Left renal cortex interstitium (tissue), 4 donors: Measurements from ENCODE around the gene LRFN4. TPM values are rescaled to one million over a fixed set of nuclear protein-coding genes. Genes with fewer than 3 reads are reported as not detected.

Source experiments
- polyA plus RNA-seq, 4 donors: library from polyadenylated mRNA; unstranded; fragments of 120-200 nt; gene quantifications; one replicate each; pipeline ENCODE4 v1.2.1, GENCODE V29; 2013; ENCODE audit not compliant: insufficient read length in 4 of 4

Gene LRFN4
- polyA plus RNA-seq, 4 donors, result 13.4 to 31.1 (median 25.4) TPM

Other genes starting within 250 kb of the LRFN4 start
- gene RBM14, start 240.4 kb upstream of the LRFN4 start, polyA plus RNA-seq, result 100 to 1,000 TPM in 1 of 4 donors, 10 to 100 TPM in 3; 55.6 to 105 (median 80.4) TPM
- gene RBM4, start 218.4 kb upstream of the LRFN4 start, polyA plus RNA-seq, result 100 to 1,000 TPM; 242 to 267 (median 260) TPM
- gene RBM4B, start 179.2 kb upstream of the LRFN4 start, polyA plus RNA-seq, result 10 to 100 TPM; 59.9 to 84.2 (median 71.3) TPM
- 10 to 100 TPM; 56.0 to 67.5 (median 64.7) TPM for gene SPTBN2, start 127.8 kb upstream of the LRFN4 start, polyA plus RNA-seq
- gene RCE1, start 13.6 kb upstream of the LRFN4 start, polyA plus RNA-seq, result 10 to 100 TPM; 18.0 to 35.1 (median 26.7) TPM
- gene PC, start 101.3 kb downstream of the LRFN4 start, polyA plus RNA-seq, result 10 to 100 TPM; 44.3 to 58.3 (median 53.0) TPM
- gene C11orf86, start 118.2 kb downstream of the LRFN4 start, polyA plus RNA-seq, result under 1 TPM in 2 of 4 donors, not detected in 2; 0.13 to 0.25 TPM
- gene SYT12, start 166.1 kb downstream of the LRFN4 start, polyA plus RNA-seq, result under 1 TPM; 0.14 to 0.27 (median 0.17) TPM
- 10 to 100 TPM in 1 of 4 donors, 1 to 10 TPM in 3; 7.1 to 10.6 (median 9.1) TPM for gene RHOD, start 199.8 kb downstream of the LRFN4 start, polyA plus RNA-seq